Measurements from ENCODE around the gene LRRC17.

GRCh38 chr7:102982235-102982634, 69.4 kb downstream of the LRRC17 start:
- TF ChIP-seq CTCF (IDR thresholded peaks at IDR 0.05; ENCODE audit: low read depth, low read length, poor library complexity, severe bottlenecking) (no peak), EZH2phosphoT487 (IDR thresholded peaks at IDR 0.05; ENCODE audit: borderline replicate concordance, low read length) (no peak)

All from DOHH2 (cell line).